Testis (tissue), 3 donors: Measurements from ENCODE around the gene DHX8. TPM values are rescaled to one million over a fixed set of nuclear protein-coding genes. Genes with fewer than 3 reads are reported as not detected.

Experiments used
- DNase-seq: peaks from one replicate; pipeline ENCODE4 v3.0.0-alpha.2; 2019
- H3K27ac ChIP-seq, 2 donors: fragments of 200-600 bp; sonication (generic); one replicate each; pipeline ENCODE4 v1.5.1; 2019
- H3K27me3 ChIP-seq: fragments of 200-600 bp; sonication (generic); one replicate; pipeline ENCODE4 v1.5.1; 2019
- H3K36me3 ChIP-seq: fragments of 200-600 bp; sonication (generic); one replicate; pipeline ENCODE4 v1.5.1; 2017; ENCODE audit warnings: low read depth; ENCODE audit errors: missing control alignments
- H3K4me1 ChIP-seq: fragments of 200-600 bp; sonication (generic); one replicate; pipeline ENCODE4 v1.5.1; 2019
- H3K4me3 ChIP-seq, 2 donors: fragments of 200-600 bp; sonication (generic); one replicate each; pipeline ENCODE4 v1.5.1; 2017 to 2019
- H3K9me3 ChIP-seq: fragments of 200-600 bp; sonication (generic); one replicate; pipeline ENCODE4 v1.5.1; 2017
- POLR2A ChIP-seq: fragments of 450-650 bp; IDR thresholded peaks from one replicate; pipeline ENCODE4 v1.6.1; 2017; ENCODE audit warnings: antibody characterized with exemption, mild to moderate bottlenecking, moderate library complexity
- WGBS, 2 donors: methylation state at CpG; one replicate each; pipeline ENCODE4 v1.1.5; 2018; 5-methylcytosine and 5-hydroxymethylcytosine counted together
- intact Hi-C: fragments of 100-400 bp; cut with DNase I; formaldehyde crosslinking; loops from one replicate; pipeline ENCODE4 v1.15.1; 2023; ENCODE audit warnings: low total_unique reads
- polyA plus RNA-seq: library from polyadenylated mRNA; stranded (reverse); fragments of 350-450 nt; fragmentation: Illumina TruSeq; extraction: RNeasy Lipid Tissue Mini Kit (QIAGEN cat#74804); gene quantifications from one replicate; pipeline ENCODE4 v1.2.3, GENCODE V29; 2014; ENCODE audit warnings: low read depth, low replicate concordance; ENCODE audit not compliant: insufficient read depth
- total RNA-seq, 2 donors: library from RNA; depleted of rRNA; stranded (reverse); fragments of >200 nt; gene quantifications; one replicate each; pipeline ENCODE4 v1.2.3, GENCODE V29; 2016
- TF ChIP-seq, protein P1 (sequence below), 3 experiments: fragments of 450-650 bp in 2 of 3; fragments of 200-600 bp in 1 of 3; sonication (generic) in 1 of 3; IDR thresholded peaks; one replicate each; pipeline ENCODE4 v1.5.1; 2016 to 2019; ENCODE audit warnings: antibody characterized with exemption in 3 of 3, mild to moderate bottlenecking in 2 of 3, moderate library complexity in 1 of 3

DHX8 gene
- total and polyA plus RNA-seq, 3 donors from 2014 or later, result 63.4 to 74.3 (median 68.0) TPM

DNA sequence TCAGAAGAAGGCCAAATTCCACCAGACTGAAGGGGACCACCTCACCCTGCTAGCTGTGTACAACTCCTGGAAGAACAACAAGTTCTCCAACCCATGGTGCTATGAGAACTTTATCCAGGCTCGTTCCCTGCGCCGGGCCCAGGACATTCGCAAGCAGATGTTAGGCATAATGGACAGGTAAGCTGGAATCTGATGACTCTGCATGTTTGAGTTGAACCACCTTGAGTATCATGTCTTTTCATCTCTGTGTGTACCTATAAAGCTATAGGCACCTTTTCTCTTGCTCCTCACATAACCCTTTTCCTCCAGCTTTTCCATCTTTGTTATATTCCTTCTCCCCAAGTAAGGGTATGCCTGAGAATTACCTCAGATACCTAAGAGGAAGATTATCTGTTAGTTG lies 37.6 kb downstream of the DHX8 start:
- Histone ChIP-seq H3K27me3 (no peaks in the 10 kb centered on the region), H3K4me1 (no peaks in the 10 kb centered on the region), H3K9me3 (no peaks in the 10 kb centered on the region), H3K4me3 (no peak overlapping the region), H3K27ac (no peak overlapping the region), H3K36me3 (no peaks in the 10 kb centered on the region)
- no peak for TF ChIP-seq POLR2A
- TF ChIP-seq, protein P1, sequence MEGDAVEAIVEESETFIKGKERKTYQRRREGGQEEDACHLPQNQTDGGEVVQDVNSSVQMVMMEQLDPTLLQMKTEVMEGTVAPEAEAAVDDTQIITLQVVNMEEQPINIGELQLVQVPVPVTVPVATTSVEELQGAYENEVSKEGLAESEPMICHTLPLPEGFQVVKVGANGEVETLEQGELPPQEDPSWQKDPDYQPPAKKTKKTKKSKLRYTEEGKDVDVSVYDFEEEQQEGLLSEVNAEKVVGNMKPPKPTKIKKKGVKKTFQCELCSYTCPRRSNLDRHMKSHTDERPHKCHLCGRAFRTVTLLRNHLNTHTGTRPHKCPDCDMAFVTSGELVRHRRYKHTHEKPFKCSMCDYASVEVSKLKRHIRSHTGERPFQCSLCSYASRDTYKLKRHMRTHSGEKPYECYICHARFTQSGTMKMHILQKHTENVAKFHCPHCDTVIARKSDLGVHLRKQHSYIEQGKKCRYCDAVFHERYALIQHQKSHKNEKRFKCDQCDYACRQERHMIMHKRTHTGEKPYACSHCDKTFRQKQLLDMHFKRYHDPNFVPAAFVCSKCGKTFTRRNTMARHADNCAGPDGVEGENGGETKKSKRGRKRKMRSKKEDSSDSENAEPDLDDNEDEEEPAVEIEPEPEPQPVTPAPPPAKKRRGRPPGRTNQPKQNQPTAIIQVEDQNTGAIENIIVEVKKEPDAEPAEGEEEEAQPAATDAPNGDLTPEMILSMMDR (IDR thresholded peaks at IDR 0.05), result no peak
- no peak for DNase-seq
- intact Hi-C loops, result no loop called here
- 83 to 88% methylated on average over 4 of the region's 4 CpGs for WGBS, 2 donors

DNA sequence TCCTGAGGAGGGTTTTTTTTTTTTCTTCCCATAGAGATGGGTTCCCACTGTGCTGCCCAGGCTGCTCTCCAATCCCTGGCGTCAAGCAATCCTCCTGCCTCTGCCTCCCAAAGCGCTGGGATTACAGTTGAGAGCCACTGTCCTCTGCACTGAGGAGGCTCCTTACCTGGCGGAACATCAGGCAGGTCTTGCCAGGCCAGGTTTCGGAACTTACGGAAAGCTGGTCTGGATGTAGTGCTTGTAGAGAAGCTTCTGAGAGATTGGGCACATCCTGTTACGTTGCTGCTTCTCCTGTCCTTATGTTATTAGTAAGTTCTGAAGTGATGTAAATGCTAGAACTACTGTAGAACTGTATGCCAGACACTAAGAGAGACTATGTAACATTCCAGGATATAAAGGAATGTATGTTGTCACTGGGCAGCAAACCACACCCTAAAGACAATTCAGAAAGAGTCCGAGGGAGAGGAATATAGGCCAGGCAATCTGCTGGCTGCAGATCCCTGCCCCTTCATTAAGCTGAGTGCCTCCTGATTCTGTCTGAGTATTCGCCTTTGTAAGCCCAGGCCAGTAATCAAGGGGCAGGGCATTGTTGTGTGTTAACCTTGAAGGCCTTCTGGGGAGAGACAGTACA lies 41.3 kb downstream of the DHX8 start:
- intact Hi-C loops, result no loop called here
- Histone ChIP-seq H3K4me1 (peaks cover 21% of the 10 kb centered on the region), H3K27me3 (no peaks in the 10 kb centered on the region), H3K9me3 (no peaks in the 10 kb centered on the region), H3K27ac (no peak overlapping the region), H3K36me3 (no peaks in the 10 kb centered on the region), H3K4me3 (no peak overlapping the region)
- WGBS, 2 donors, result 69 to 95% methylated on average over 8 of the region's 8 CpGs
- TF ChIP-seq, protein P1 (IDR thresholded peaks at IDR 0.05), result no peak
- no peak for TF ChIP-seq POLR2A
- DNase-seq, result no peak

DNA sequence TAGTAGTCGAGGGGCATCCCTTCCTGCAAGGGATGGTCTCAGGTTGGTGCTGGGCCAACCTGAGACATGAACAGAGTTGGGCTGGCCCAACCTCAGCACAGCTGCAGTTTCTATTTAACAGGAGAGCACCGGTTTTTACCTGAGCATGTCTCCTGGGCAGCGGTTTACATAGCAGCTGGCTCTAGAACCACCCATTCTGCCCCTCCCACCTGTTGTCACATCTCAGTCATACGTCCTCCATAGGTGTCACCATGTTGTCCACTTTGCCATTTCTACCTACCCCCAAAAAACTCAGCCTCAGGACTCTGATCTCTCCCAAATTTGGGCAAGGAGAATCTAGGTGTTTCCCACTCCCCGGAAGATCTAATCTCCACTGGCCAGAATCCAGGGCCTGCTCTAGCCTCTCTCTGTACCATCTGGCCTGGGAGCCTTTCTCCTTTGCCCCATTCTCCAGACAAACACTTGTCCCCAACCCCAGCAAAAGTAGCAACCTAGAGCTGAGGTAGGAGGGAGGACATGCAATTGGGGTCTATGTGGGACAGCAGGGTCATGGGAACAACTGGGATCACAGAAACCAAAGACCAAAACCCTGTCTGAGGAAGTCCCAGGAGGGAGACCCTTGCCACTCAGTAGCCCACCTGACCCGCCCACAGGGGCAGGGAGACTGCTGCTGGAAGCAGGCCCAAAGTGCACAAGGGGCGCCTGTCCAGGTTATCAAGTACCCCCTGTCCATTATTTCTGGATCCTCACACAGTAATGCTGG lies 43.3 kb downstream of the DHX8 start:
- no peak for DNase-seq
- Histone ChIP-seq H3K9me3 (no peaks in the 10 kb centered on the region), H3K36me3 (no peaks in the 10 kb centered on the region), H3K4me1 (peaks cover 36% of the 10 kb centered on the region), H3K27me3 (no peaks in the 10 kb centered on the region), H3K4me3 (no peak overlapping the region), H3K27ac (peak overlapping the region in 1 of 2 donors; percentile 53)
- WGBS, 2 donors, result 86 to 91% methylated on average over 7 of the region's 7 CpGs
- TF ChIP-seq, protein P1 (IDR thresholded peaks at IDR 0.05), result no peak
- intact Hi-C loops, result no loop called here

DNA sequence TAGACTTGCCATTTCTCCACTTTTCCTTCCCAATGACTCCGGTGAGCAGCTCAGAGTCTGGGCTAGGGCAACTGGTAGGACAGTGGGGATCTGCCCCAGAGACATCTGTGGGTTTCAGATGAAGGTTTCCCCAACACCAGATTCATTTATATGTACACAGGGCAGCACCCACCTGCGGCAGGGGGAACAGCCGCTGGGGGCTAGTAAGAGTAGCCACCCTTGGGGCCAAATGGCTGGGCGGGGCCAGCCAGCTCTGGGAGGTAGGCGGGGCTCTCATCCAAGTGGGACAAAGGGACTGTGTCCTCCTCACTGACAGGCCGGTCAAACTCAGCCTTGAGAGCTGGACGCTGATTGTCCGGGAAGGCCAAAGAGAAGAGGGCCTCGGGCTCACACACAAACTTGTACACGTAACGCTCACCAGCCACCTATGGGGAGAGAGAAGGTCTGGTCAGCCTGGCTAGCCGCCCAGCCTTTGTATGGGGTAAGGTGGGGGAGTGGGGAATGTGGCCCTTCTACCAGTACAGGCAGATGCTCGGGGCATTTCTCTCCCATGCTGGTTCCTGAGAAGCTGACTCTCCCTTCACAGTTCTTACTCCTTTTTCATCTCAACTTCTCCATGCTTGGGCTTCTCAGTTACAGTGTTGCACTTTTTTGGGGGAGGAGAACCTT lies 44.7 kb downstream of the DHX8 start:
- no peak for TF ChIP-seq POLR2A
- TF ChIP-seq, protein P1 (IDR thresholded peaks at IDR 0.05), result no peak
- peaks cover 36% of the 10 kb centered on the region for H3K4me1 ChIP-seq
- peak; percentile 92 for DNase-seq
- H3K9me3 ChIP-seq, result no peaks in the 10 kb centered on the region
- intact Hi-C loops, result no loop called here
- H3K27me3 ChIP-seq, result no peaks in the 10 kb centered on the region
- H3K36me3 ChIP-seq, result no peaks in the 10 kb centered on the region
- no peak overlapping the region for H3K4me3 ChIP-seq
- WGBS, 2 donors, result 71 to 82% methylated on average over 12 to 13 of the region's 13 CpGs
- peak overlapping the region; percentile 0 to 53 for H3K27ac ChIP-seq
